HepG2 (cell line): ENCODE data around the gene ITPK1. TPM values are rescaled to one million over a fixed set of nuclear protein-coding genes. Genes with fewer than 3 reads are reported as not detected.

Source experiments
- ATAC-seq: fragments of 200-7000 bp; cut with Tn5 transposase; 3 replicates; pipeline ENCODE4 v1.9.1; 2020; ENCODE audit warnings: mild to moderate bottlenecking, moderate library complexity
- BruUV-seq: library from RNA; stranded (reverse); fragments of 400-500 nt; replicated peaks from 2 replicates; lab custom pipeline; 2021; lab: Mats Ljungman, UMichigan
- CTCF ChIA-PET: fragments of 300-600 bp; formaldehyde crosslinking; extraction: SDS; loops from one replicate; lab custom pipeline; 2021; ENCODE audit warnings: low total read pairs, inconsistent platforms, low intra/inter-chr PET ratio; lab: Yijun Ruan, JAX
- POLR2A ChIA-PET: fragments of 350-600 bp; sonication (Branson Sonifier 250); formaldehyde crosslinking; loops from one replicate; lab custom pipeline; 2020; ENCODE audit warnings: antibody characterized with exemption, inconsistent platforms; lab: Yijun Ruan, JAX
- DNase-seq: peaks from one replicate; pipeline ENCODE4 v3.0.0-alpha.2; 2015; ENCODE audit warnings: low spot score
- FAIRE-seq: peaks from 3 replicates; lab custom pipeline; 2011; peaks lifted over from hg19 to GRCh38; lab: Jason Lieb, UNC
- H2AFZ ChIP-seq: one replicate; pipeline ENCODE4 v1.6.1; 2011; ENCODE audit warnings: low read length, inconsistent platforms
- H3K27ac ChIP-seq: fragments of 300-600 bp; 3 replicates; pipeline ENCODE4 v1.8.0; 2011; ENCODE audit warnings: mixed run types, mild to moderate bottlenecking, mixed read lengths, low read length, inconsistent platforms; ENCODE audit not compliant: insufficient read depth; ENCODE audit errors: extremely low read length
- H3K27me3 ChIP-seq, 2 experiments: fragments of 200-600 bp in 1 of 2; 2 replicates in 1 of 2; 3 replicates in 1 of 2; pipeline versions ENCODE4 v1.6.0 to v1.8.0; 2011; ENCODE audit warnings: low read length in 2 of 2, mild to moderate bottlenecking in 2 of 2, moderate library complexity in 2 of 2, inconsistent platforms in 1 of 2; ENCODE audit not compliant: insufficient read depth in 2 of 2, control insufficient read depth in 1 of 2
- H3K36me3 ChIP-seq, 2 experiments: fragments of 200-600 bp in 1 of 2; replicated peaks in 1 of 2; 2 replicates in 1 of 2; 3 replicates in 1 of 2; pipeline versions ENCODE4 v1.5.1 to v1.8.0; 2011; ENCODE audit warnings: low read length in 2 of 2, inconsistent platforms in 1 of 2; ENCODE audit not compliant: insufficient read depth in 2 of 2, control insufficient read depth in 1 of 2
- H3K4me1 ChIP-seq: 2 replicates; pipeline ENCODE4 v1.5.1; 2012; ENCODE audit warnings: low read length, inconsistent platforms; ENCODE audit not compliant: insufficient read depth
- H3K4me2 ChIP-seq: 2 replicates; pipeline ENCODE4 v1.6.0; 2011; ENCODE audit warnings: low read depth, low read length, inconsistent platforms
- H3K4me3 ChIP-seq, 3 experiments: fragments of 200-600 bp in 1 of 3; sonication (generic), shearing (Covaris generic) in 1 of 3; replicated peaks in 1 of 3; 2 replicates each; pipeline ENCODE4 v1.5.1; 2011 to 2016; ENCODE audit warnings: low read length in 3 of 3, inconsistent platforms in 2 of 3, low read depth in 2 of 3, mild to moderate bottlenecking in 2 of 3, control low read depth in 1 of 3, mixed read lengths in 1 of 3; ENCODE audit not compliant: insufficient read depth in 1 of 3
- H3K79me2 ChIP-seq: one replicate; pipeline ENCODE4 v1.6.1; 2011; ENCODE audit warnings: low read length, inconsistent platforms; ENCODE audit not compliant: insufficient read depth
- H3K9ac ChIP-seq: 2 replicates; pipeline ENCODE4 v1.6.0; 2011; ENCODE audit warnings: mild to moderate bottlenecking, low read depth, low read length, inconsistent platforms; ENCODE audit not compliant: insufficient read depth
- H3K9me3 ChIP-seq: 2 replicates; pipeline ENCODE4 v1.5.1; 2012; ENCODE audit warnings: mild to moderate bottlenecking, low read length
- H4K20me1 ChIP-seq: 2 replicates; pipeline ENCODE4 v1.6.0; 2011; ENCODE audit warnings: inconsistent platforms, mild to moderate bottlenecking, low read length, moderate library complexity; ENCODE audit not compliant: insufficient read depth
- ATF1 ChIP-seq: IDR thresholded peaks from 2 replicates; pipeline ENCODE4 v1.6.1; 2016; ENCODE audit warnings: mild to moderate bottlenecking, control low read depth
- CBX5 ChIP-seq: sonication (generic); formaldehyde crosslinking; IDR thresholded peaks from 2 replicates; pipeline ENCODE4 v1.4.0; 2020; ENCODE audit warnings: missing genetic modification reagents, borderline replicate concordance
- DRAP1 ChIP-seq: IDR thresholded peaks from 2 replicates; pipeline ENCODE4 v1.6.1; 2016; ENCODE audit warnings: missing genetic modification reagents, missing compliant biosample characterization
- FOXK1 ChIP-seq: sonication (generic); formaldehyde crosslinking; IDR thresholded peaks from 2 replicates; pipeline ENCODE4 v1.4.0; 2020; ENCODE audit warnings: low read depth, missing genetic modification reagents, borderline replicate concordance
- KLF9 ChIP-seq: IDR thresholded peaks from 2 replicates; pipeline ENCODE4 v1.6.1; 2016; ENCODE audit warnings: low read depth
- PAWR ChIP-seq: sonication (generic); formaldehyde crosslinking; IDR thresholded peaks from 2 replicates; pipeline ENCODE4 v1.4.0; 2020; ENCODE audit warnings: missing genetic modification reagents, mild to moderate bottlenecking, borderline replicate concordance
- RAD51 ChIP-seq: fragments of 450-650 bp; IDR thresholded peaks from 2 replicates; pipeline ENCODE4 v1.6.1; 2016; ENCODE audit warnings: borderline replicate concordance
- TP53 ChIP-seq: sonication (generic); formaldehyde crosslinking; conservative IDR thresholded peaks from 2 replicates; pipeline ENCODE4 v1.4.0; 2020; ENCODE audit warnings: missing genetic modification reagents
- ZNF207 ChIP-seq: fragments of 450-650 bp; IDR thresholded peaks from 2 replicates; pipeline ENCODE4 v1.6.1; 2016; ENCODE audit warnings: antibody characterized with exemption, borderline replicate concordance
- ZNF317 ChIP-seq: sonication (generic); formaldehyde crosslinking; IDR thresholded peaks from 2 replicates; pipeline ENCODE4 v1.5.0; 2020; ENCODE audit warnings: mild to moderate bottlenecking, missing genetic modification reagents
- ZNF431 ChIP-seq: sonication (generic); formaldehyde crosslinking; IDR thresholded peaks from 2 replicates; pipeline ENCODE4 v1.9.0; 2022; ENCODE audit warnings: missing genetic modification reagents, low read depth, mild to moderate bottlenecking, borderline replicate concordance
- ZNF569 ChIP-seq: sonication (generic); formaldehyde crosslinking; IDR thresholded peaks from 2 replicates; pipeline ENCODE4 v1.5.0; 2020; ENCODE audit warnings: mild to moderate bottlenecking, missing genetic modification reagents, moderate library complexity, borderline replicate concordance
- ZNF576 ChIP-seq: sonication (generic); formaldehyde crosslinking; IDR thresholded peaks from 2 replicates; pipeline ENCODE4 v1.4.0; 2020; ENCODE audit warnings: mild to moderate bottlenecking, missing genetic modification reagents
- ZSCAN5A ChIP-seq: sonication (generic); formaldehyde crosslinking; IDR thresholded peaks from 2 replicates; pipeline ENCODE4 v1.8.0; 2022; ENCODE audit warnings: mild to moderate bottlenecking, missing genetic modification reagents, borderline replicate concordance
- WGBS: methylation state at CpG from one replicate; pipeline ENCODE4 v1.1.6; 2017; ENCODE audit warnings: low lambda C conversion rate; 5-methylcytosine and 5-hydroxymethylcytosine counted together
- in situ Hi-C: cut with HindIII; loops from 2 replicates; pipeline ENCODE4 v1.10.0; 2017; ENCODE audit warnings: low pct_unique_long_range_greater_than_20kb; ENCODE audit not compliant: extremely low pct_ligation_motif_present
- intact Hi-C: fragments of 100-400 bp; cut with micrococcal nuclease; formaldehyde crosslinking; loops from one replicate; pipeline ENCODE4 v1.10.0; 2022; ENCODE audit not compliant: unreplicated experiment
- polyA plus RNA-seq, 8 experiments: library from polyadenylated mRNA; depleted of rRNA in 3 of 8; stranded (reverse) in 7 of 8; unstranded in 1 of 8; fragments of >200 nt; fragmentation: Illumina TruSeq in 4 of 8; extraction: Trizol in 4 of 8; gene quantifications; 2 replicates each; pipeline versions ENCODE4 v1.2.1 to v1.2.3, GENCODE V29; 2011 to 2016; ENCODE audit warnings: low read depth in 4 of 8, missing spikeins in 1 of 8, mixed read lengths in 1 of 8; ENCODE audit not compliant: insufficient read depth in 1 of 8
- total RNA-seq, 5 experiments: library from RNA; depleted of rRNA; stranded (reverse); fragments of >200 nt; fragmentation: Illumina TruSeq; extraction: Trizol; gene quantifications; 2 replicates each; pipeline ENCODE4 v1.2.3, GENCODE V29; 2016; ENCODE audit warnings: low read depth in 1 of 5

Gene ITPK1
- total and polyA plus RNA-seq, 2 of the 13 experiments (the other 11 are each of a cell fraction or from before 2014, with no cell fraction given) = 20.5 to 47.5 TPM

GRCh38 chr14:92988786-92989755 lies 126.7 kb downstream of the ITPK1 start:
- Histone ChIP-seq H2AFZ (no peak overlapping the region), H3K4me3 (no peak overlapping the region), H3K27me3 (no peaks in the 10 kb centered on the region), H3K9ac (no peak overlapping the region), H3K36me3 (peaks cover 2 to 4% of the 10 kb centered on the region in 2 experiments; a peak in 2 of 5 replicates), H3K79me2 (no peaks in the 10 kb centered on the region), H3K4me1 (peaks cover 60% of the 10 kb centered on the region), H3K4me2 (no peak overlapping the region), H3K27ac (no peak overlapping the region), H3K9me3 (no peaks in the 10 kb centered on the region), H4K20me1 (no peaks in the 10 kb centered on the region; the same call in 1 of the 2 replicates)
- ATAC-seq (no peak), DNase-seq (no peak), FAIRE-seq (no peak)
- intact Hi-C loops (no loop called here), in situ Hi-C loops (no loop called here)
- CTCF ChIA-PET = no interaction called here
- POLR2A ChIA-PET = no interaction called here
- no peak for TF ChIP-seq ZNF576 (CRISPR knock-in tag)
- BruUV-seq = no TSS peak
- WGBS = 98% methylated on average over 7 of the region's 14 CpGs

GRCh38 chr14:92987713-92988510 lies 127.8 kb downstream of the ITPK1 start:
- Histone ChIP-seq H3K27ac (no peak overlapping the region), H2AFZ (no peak overlapping the region), H4K20me1 (no peaks in the 10 kb centered on the region; the same call in 1 of the 2 replicates), H3K9me3 (no peaks in the 10 kb centered on the region), H3K36me3 (peaks cover 2 to 4% of the 10 kb centered on the region in 2 experiments; a peak in 2 of 5 replicates), H3K9ac (no peak overlapping the region), H3K4me1 (peaks cover 60% of the 10 kb centered on the region), H3K4me3 (no peak overlapping the region), H3K79me2 (no peaks in the 10 kb centered on the region), H3K4me2 (no peak overlapping the region), H3K27me3 (no peaks in the 10 kb centered on the region)
- ATAC-seq = no peak
- WGBS = 95% methylated on average over 8 of the region's 25 CpGs
- intact Hi-C loops = no loop called here
- DNase-seq = no peak
- CTCF ChIA-PET = no interaction called here
- POLR2A ChIA-PET = interaction anchor here (1.8 to 2.6 kb wide), 2 partner anchors 32 to 35 kb away, joined by 4 to 15 read pairs; no protein-coding TSS in a partner anchor
- no TSS peak for BruUV-seq
- no peak for FAIRE-seq
- in situ Hi-C loops = no loop called here
- TF ChIP-seq CBX5 (CRISPR knock-in tag) (no peak), ZNF317 (CRISPR knock-in tag) (no peak), DRAP1 (CRISPR knock-in tag) (no peak), ZNF569 (no peak), TP53 (CRISPR knock-in tag) (no peak), ZNF431 (CRISPR knock-in tag) (no peak), FOXK1 (no peak), PAWR (CRISPR knock-in tag) (no peak), KLF9 (CRISPR knock-in tag) (no peak), ZSCAN5A (CRISPR knock-in tag) (no peak), ATF1 (CRISPR knock-in tag) (no peak), ZNF207 (no peak), RAD51 (no peak)
